Caco-2 (cell line): Measurements from ENCODE around the gene SELENOI. TPM values are rescaled to one million over a fixed set of nuclear protein-coding genes. Genes with fewer than 3 reads are reported as not detected.

Source experiments
- BruUV-seq: library from RNA; stranded (reverse); fragments of 400-500 nt; replicated peaks from 2 replicates; lab custom pipeline; 2021; lab: Mats Ljungman, UMichigan
- CTCF ChIA-PET: fragments of 300-600 bp; sonication (Branson Sonifier 250); formaldehyde crosslinking; loops from one replicate; lab custom pipeline; 2022; ENCODE audit warnings: antibody characterized with exemption; lab: Charles Lee
- POLR2A ChIA-PET: fragments of 300-600 bp; sonication (Branson Sonifier 250); formaldehyde crosslinking; loops from one replicate; lab custom pipeline; 2022; ENCODE audit warnings: antibody characterized with exemption; lab: Charles Lee
- DNase-seq, 2 experiments: peaks; one replicate each; pipeline versions ENCODE4 v3.0.0 to v3.0.0-alpha.2; 2020 to 2022
- H3K27me3 ChIP-seq: replicated peaks from 2 replicates; pipeline ENCODE4 v1.6.0; 2011; ENCODE audit warnings: low read length; ENCODE audit not compliant: control insufficient read depth, insufficient read depth
- H3K36me3 ChIP-seq: 2 replicates; pipeline ENCODE4 v1.5.1; 2011; ENCODE audit warnings: low read length; ENCODE audit not compliant: control insufficient read depth, insufficient read depth
- H3K4me1 ChIP-seq: fragments of 250-450 bp; sonication (Bioruptor Pico); 2 replicates; pipeline ENCODE4 v1.5.1; 2020; ENCODE audit warnings: mild to moderate bottlenecking
- H3K4me3 ChIP-seq: 2 replicates; pipeline ENCODE4 v1.5.1; 2011; ENCODE audit warnings: low read depth, mild to moderate bottlenecking, control low read depth, low read length
- H3K9me3 ChIP-seq: fragments of 250-450 bp; sonication (Bioruptor Pico); 2 replicates; pipeline ENCODE4 v1.5.1; 2020; ENCODE audit warnings: mild to moderate bottlenecking, moderate library complexity
- H3K27ac Mint-ChIP-seq: one replicate; pipeline ENCODE4 v1.8.0; 2022; ENCODE audit warnings: mixed read lengths; ENCODE audit not compliant: unreplicated experiment
- H3K27me3 Mint-ChIP-seq: one replicate; pipeline ENCODE4 v1.8.0; 2022; ENCODE audit warnings: mixed read lengths; ENCODE audit not compliant: insufficient read depth, unreplicated experiment
- H3K36me3 Mint-ChIP-seq: one replicate; pipeline ENCODE4 v1.8.0; 2022; ENCODE audit warnings: mild to moderate bottlenecking, mixed read lengths; ENCODE audit not compliant: insufficient read depth, unreplicated experiment
- H3K4me1 Mint-ChIP-seq: one replicate; pipeline ENCODE4 v1.8.0; 2022; ENCODE audit warnings: low read depth, mixed read lengths; ENCODE audit not compliant: unreplicated experiment
- H3K4me3 Mint-ChIP-seq: one replicate; pipeline ENCODE4 v1.8.0; 2022; ENCODE audit warnings: mild to moderate bottlenecking, moderate library complexity, mixed read lengths; ENCODE audit not compliant: unreplicated experiment
- H3K9me3 Mint-ChIP-seq: one replicate; pipeline ENCODE4 v1.8.0; 2022; ENCODE audit warnings: mixed read lengths; ENCODE audit not compliant: unreplicated experiment
- CTCF ChIP-seq, 2 experiments: fragments of 200-600 bp in 1 of 2; IDR thresholded peaks; 1 replicate in 1 of 2; 2 replicates in 1 of 2; pipeline versions ENCODE4 v1.5.1 to v1.8.0; 2011 to 2022; ENCODE audit warnings: antibody characterized with exemption in 1 of 2, control low read depth in 1 of 2, inconsistent platforms in 1 of 2, low read depth in 1 of 2, low read length in 1 of 2, mild to moderate bottlenecking in 1 of 2, moderate library complexity in 1 of 2; ENCODE audit not compliant: insufficient read depth in 1 of 2, severe bottlenecking in 1 of 2, unreplicated experiment in 1 of 2
- intact Hi-C: fragments of 100-400 bp; cut with micrococcal nuclease; formaldehyde crosslinking; loops from one replicate; pipeline ENCODE4 v1.10.0; 2022; ENCODE audit not compliant: unreplicated experiment
- total RNA-seq: library from RNA; stranded (reverse); gene quantifications from 2 replicates; pipeline ENCODE4 v1.2.3, GENCODE V29; 2022

Gene SELENOI
- total RNA-seq, 1 experiment from 2014 or later = 68.9 TPM

GRCh38 chr2:26424221-26424620 is 78.3 kb downstream of the SELENOI start:
- intact Hi-C loops = no loop called here

GRCh38 chr2:26428846-26429245 is 82.9 kb downstream of the SELENOI start:
- ChIA-PET POLR2A (interaction anchor here (1.1 kb wide), 1 partner anchor 13 kb away, joined by 3 read pairs; no protein-coding TSS in a partner anchor), CTCF (no interaction called here)
- Histone ChIP-seq H3K36me3 (no peaks in the 10 kb centered on the region), H3K27me3 (no peaks in the 10 kb centered on the region), H3K4me1 (peaks cover 5% of the 10 kb centered on the region; the same call in 1 of the 2 replicates), H3K9me3 (no peaks in the 10 kb centered on the region), H3K4me3 (no peak overlapping the region)
- no peak overlapping the region for H3K4me3 Mint-ChIP-seq
- TF ChIP-seq CTCF (IDR thresholded peaks at IDR 0.05; ENCODE audit: insufficient read depth in 1 of 2, low read depth in 1 of 2, low read length in 1 of 2, severe bottlenecking in 1 of 2, unreplicated experiment in 1 of 2) = no peak
- no peak overlapping the region for H3K27ac Mint-ChIP-seq
- no TSS peak for BruUV-seq
- no peaks in the 10 kb centered on the region for H3K4me1 Mint-ChIP-seq
- DNase-seq = no peak
- H3K9me3 Mint-ChIP-seq = no peaks in the 10 kb centered on the region
- H3K27me3 Mint-ChIP-seq = no peaks in the 10 kb centered on the region
- intact Hi-C loops = no loop called here
- no peaks in the 10 kb centered on the region for H3K36me3 Mint-ChIP-seq

More at GRCh38 chr2:26424221-26424620, 78.3 kb downstream of the SELENOI start:
- Mint-ChIP-seq H3K4me3 (no peak overlapping the region), H3K9me3 (no peaks in the 10 kb centered on the region), H3K27ac (no peak overlapping the region), H3K4me1 (no peaks in the 10 kb centered on the region), H3K27me3 (no peaks in the 10 kb centered on the region), H3K36me3 (no peaks in the 10 kb centered on the region)
- Histone ChIP-seq H3K9me3 (no peaks in the 10 kb centered on the region), H3K4me3 (no peak overlapping the region), H3K4me1 (no peaks in the 10 kb centered on the region), H3K27me3 (no peaks in the 10 kb centered on the region), H3K36me3 (no peaks in the 10 kb centered on the region)
- no peak for TF ChIP-seq CTCF (IDR thresholded peaks at IDR 0.05; ENCODE audit: insufficient read depth in 1 of 2, low read depth in 1 of 2, low read length in 1 of 2, severe bottlenecking in 1 of 2, unreplicated experiment in 1 of 2)
- CTCF ChIA-PET = no interaction called here
- DNase-seq = no peak
- POLR2A ChIA-PET = no interaction called here
- no TSS peak for BruUV-seq

- CTCF ChIA-PET = interaction anchor here (0.6 to 1.0 kb wide), 2 partner anchors 35 to 39 kb away, joined by 4 to 5 read pairs; no protein-coding TSS in a partner anchor
- BruUV-seq = no TSS peak
- H3K27ac Mint-ChIP-seq = no peak overlapping the region
- TF ChIP-seq CTCF (IDR thresholded peaks at IDR 0.05; ENCODE audit: insufficient read depth in 1 of 2, low read depth in 1 of 2, low read length in 1 of 2, severe bottlenecking in 1 of 2, unreplicated experiment in 1 of 2) = no peak
- no peaks in the 10 kb centered on the region for H3K36me3 ChIP-seq
- H3K4me3 Mint-ChIP-seq = no peak overlapping the region
- no peak for DNase-seq
- no peak overlapping the region for H3K4me3 ChIP-seq
- no peaks in the 10 kb centered on the region for H3K36me3 Mint-ChIP-seq
- H3K9me3 ChIP-seq = no peaks in the 10 kb centered on the region
- H3K27me3 Mint-ChIP-seq = no peaks in the 10 kb centered on the region
- H3K27me3 ChIP-seq = no peaks in the 10 kb centered on the region
- H3K4me1 Mint-ChIP-seq = no peaks in the 10 kb centered on the region
- intact Hi-C loops = no loop called here
- POLR2A ChIA-PET = interaction anchor here (0.6 kb wide), 1 partner anchor 84 kb away, joined by 3 read pairs; the partner anchor contains the start of gene SELENOI
- H3K4me1 ChIP-seq = peaks cover 5% of the 10 kb centered on the region; the same call in 1 of the 2 replicates
- H3K9me3 Mint-ChIP-seq = no peaks in the 10 kb centered on the region
These were observed 84.0 kb downstream of the SELENOI start for GRCh38 chr2:26429779-26430578.
